ENCODE results near the gene ROBO4.

DNA sequence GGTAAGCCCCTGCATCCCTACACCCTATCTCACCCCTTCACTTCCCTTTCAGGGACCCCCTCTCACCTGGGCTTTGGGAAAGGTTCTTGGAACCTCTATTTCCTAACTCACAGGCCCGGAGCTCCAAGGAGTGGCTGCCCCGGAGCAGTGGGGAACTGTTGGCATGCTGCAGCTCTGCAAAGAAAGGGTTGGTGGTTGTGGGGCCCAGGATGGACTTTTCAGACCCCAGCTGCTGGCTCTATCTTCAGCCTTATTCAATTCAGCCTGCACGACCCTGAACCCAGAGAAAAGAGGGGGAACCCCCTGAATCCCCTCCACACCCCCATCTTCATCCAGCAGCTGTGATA is 10.0 kb downstream of the ROBO4 start:
- TF ChIP-seq ZSCAN29 (CRISPR knock-in tag; conservative IDR thresholded peaks at IDR 0.05), result no peak
- TF ChIP-seq SRSF9 (IDR thresholded peaks at IDR 0.05; ENCODE audit: borderline replicate concordance, insufficient read depth, low read depth, low read length, poor library complexity, severe bottlenecking), result no peak
- TF ChIP-seq, protein P1, sequence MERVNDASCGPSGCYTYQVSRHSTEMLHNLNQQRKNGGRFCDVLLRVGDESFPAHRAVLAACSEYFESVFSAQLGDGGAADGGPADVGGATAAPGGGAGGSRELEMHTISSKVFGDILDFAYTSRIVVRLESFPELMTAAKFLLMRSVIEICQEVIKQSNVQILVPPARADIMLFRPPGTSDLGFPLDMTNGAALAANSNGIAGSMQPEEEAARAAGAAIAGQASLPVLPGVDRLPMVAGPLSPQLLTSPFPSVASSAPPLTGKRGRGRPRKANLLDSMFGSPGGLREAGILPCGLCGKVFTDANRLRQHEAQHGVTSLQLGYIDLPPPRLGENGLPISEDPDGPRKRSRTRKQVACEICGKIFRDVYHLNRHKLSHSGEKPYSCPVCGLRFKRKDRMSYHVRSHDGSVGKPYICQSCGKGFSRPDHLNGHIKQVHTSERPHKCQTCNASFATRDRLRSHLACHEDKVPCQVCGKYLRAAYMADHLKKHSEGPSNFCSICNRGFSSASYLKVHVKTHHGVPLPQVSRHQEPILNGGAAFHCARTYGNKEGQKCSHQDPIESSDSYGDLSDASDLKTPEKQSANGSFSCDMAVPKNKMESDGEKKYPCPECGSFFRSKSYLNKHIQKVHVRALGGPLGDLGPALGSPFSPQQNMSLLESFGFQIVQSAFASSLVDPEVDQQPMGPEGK (CRISPR knock-in tag; IDR thresholded peaks at IDR 0.05), result no peak
- TF ChIP-seq, protein P2, sequence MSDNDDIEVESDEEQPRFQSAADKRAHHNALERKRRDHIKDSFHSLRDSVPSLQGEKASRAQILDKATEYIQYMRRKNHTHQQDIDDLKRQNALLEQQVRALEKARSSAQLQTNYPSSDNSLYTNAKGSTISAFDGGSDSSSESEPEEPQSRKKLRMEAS (IDR thresholded peaks at IDR 0.05), result no peak
- TF ChIP-seq, protein P3, sequence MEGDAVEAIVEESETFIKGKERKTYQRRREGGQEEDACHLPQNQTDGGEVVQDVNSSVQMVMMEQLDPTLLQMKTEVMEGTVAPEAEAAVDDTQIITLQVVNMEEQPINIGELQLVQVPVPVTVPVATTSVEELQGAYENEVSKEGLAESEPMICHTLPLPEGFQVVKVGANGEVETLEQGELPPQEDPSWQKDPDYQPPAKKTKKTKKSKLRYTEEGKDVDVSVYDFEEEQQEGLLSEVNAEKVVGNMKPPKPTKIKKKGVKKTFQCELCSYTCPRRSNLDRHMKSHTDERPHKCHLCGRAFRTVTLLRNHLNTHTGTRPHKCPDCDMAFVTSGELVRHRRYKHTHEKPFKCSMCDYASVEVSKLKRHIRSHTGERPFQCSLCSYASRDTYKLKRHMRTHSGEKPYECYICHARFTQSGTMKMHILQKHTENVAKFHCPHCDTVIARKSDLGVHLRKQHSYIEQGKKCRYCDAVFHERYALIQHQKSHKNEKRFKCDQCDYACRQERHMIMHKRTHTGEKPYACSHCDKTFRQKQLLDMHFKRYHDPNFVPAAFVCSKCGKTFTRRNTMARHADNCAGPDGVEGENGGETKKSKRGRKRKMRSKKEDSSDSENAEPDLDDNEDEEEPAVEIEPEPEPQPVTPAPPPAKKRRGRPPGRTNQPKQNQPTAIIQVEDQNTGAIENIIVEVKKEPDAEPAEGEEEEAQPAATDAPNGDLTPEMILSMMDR (CRISPR knock-in tag; IDR thresholded peaks at IDR 0.05), result no peak
- no peak for TF ChIP-seq EZH2 (conservative IDR thresholded peaks at IDR 0.05; ENCODE audit: low read depth, low read length)
- no peak for TF ChIP-seq FOSL1 (CRISPR knock-in tag; IDR thresholded peaks at IDR 0.05; ENCODE audit: borderline replicate concordance)
- TF ChIP-seq ZFAT (CRISPR knock-in tag; conservative IDR thresholded peaks at IDR 0.05), result no peak
- no peak for TF ChIP-seq ZNF274 (CRISPR knock-in tag; IDR thresholded peaks at IDR 0.05)
- TF ChIP-seq, protein P4, sequence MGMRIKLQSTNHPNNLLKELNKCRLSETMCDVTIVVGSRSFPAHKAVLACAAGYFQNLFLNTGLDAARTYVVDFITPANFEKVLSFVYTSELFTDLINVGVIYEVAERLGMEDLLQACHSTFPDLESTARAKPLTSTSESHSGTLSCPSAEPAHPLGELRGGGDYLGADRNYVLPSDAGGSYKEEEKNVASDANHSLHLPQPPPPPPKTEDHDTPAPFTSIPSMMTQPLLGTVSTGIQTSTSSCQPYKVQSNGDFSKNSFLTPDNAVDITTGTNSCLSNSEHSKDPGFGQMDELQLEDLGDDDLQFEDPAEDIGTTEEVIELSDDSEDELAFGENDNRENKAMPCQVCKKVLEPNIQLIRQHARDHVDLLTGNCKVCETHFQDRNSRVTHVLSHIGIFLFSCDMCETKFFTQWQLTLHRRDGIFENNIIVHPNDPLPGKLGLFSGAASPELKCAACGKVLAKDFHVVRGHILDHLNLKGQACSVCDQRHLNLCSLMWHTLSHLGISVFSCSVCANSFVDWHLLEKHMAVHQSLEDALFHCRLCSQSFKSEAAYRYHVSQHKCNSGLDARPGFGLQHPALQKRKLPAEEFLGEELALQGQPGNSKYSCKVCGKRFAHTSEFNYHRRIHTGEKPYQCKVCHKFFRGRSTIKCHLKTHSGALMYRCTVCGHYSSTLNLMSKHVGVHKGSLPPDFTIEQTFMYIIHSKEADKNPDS (CRISPR knock-in tag; IDR thresholded peaks at IDR 0.05), result no peak

Measured in HepG2 (cell line).